BJ (cell line): ENCODE measurements around the gene ACTL8. TPM values are rescaled to one million over a fixed set of nuclear protein-coding genes. Genes with fewer than 3 reads are reported as not detected.

Source experiments
- CTCF ChIA-PET: fragments of 350-600 bp; formaldehyde crosslinking; extraction: SDS; loops from one replicate; lab custom pipeline; 2021; ENCODE audit warnings: antibody characterized with exemption, inconsistent platforms; lab: Yijun Ruan, JAX
- POLR2A ChIA-PET: fragments of 300-600 bp; sonication (Branson Sonifier 250); formaldehyde crosslinking; extraction: SDS; loops from one replicate; lab custom pipeline; 2021; ENCODE audit warnings: antibody characterized with exemption; lab: Charles Lee
- DNase-seq: peaks from one replicate; pipeline ENCODE4 v3.0.0-alpha.2; 2011; ENCODE audit warnings: low read depth
- H3K27me3 ChIP-seq: 2 replicates; pipeline ENCODE4 v1.6.0; 2011; ENCODE audit warnings: low read length; ENCODE audit not compliant: control insufficient read depth, insufficient read depth
- H3K36me3 ChIP-seq: 2 replicates; pipeline ENCODE4 v1.5.1; 2011; ENCODE audit warnings: low read length; ENCODE audit not compliant: control insufficient read depth, insufficient read depth
- H3K4me3 ChIP-seq: 2 replicates; pipeline ENCODE4 v1.5.1; 2011; ENCODE audit warnings: low read depth, mild to moderate bottlenecking, control low read depth, low read length
- polyA plus RNA-seq: library from polyadenylated mRNA; depleted of rRNA; stranded (reverse); fragments of >200 nt; gene quantifications from 2 replicates; pipeline ENCODE4 v1.2.3, GENCODE V29; 2011
- TF ChIP-seq, protein P1 (sequence below): IDR thresholded peaks from 2 replicates; pipeline ENCODE4 v1.5.1; 2011; ENCODE audit warnings: low read depth, mild to moderate bottlenecking, control low read depth, inconsistent platforms, low read length, moderate library complexity; ENCODE audit not compliant: insufficient read depth

The ACTL8 gene
- polyA plus RNA-seq, 1 experiment, result 0.07 TPM

- H3K27me3 ChIP-seq, result no peaks in the 10 kb centered on the region
- CTCF ChIA-PET, result interaction anchor here (0.7 kb wide), 1 partner anchor 11 kb away, joined by 3 read pairs; no protein-coding TSS in a partner anchor
- TF ChIP-seq, protein P1, sequence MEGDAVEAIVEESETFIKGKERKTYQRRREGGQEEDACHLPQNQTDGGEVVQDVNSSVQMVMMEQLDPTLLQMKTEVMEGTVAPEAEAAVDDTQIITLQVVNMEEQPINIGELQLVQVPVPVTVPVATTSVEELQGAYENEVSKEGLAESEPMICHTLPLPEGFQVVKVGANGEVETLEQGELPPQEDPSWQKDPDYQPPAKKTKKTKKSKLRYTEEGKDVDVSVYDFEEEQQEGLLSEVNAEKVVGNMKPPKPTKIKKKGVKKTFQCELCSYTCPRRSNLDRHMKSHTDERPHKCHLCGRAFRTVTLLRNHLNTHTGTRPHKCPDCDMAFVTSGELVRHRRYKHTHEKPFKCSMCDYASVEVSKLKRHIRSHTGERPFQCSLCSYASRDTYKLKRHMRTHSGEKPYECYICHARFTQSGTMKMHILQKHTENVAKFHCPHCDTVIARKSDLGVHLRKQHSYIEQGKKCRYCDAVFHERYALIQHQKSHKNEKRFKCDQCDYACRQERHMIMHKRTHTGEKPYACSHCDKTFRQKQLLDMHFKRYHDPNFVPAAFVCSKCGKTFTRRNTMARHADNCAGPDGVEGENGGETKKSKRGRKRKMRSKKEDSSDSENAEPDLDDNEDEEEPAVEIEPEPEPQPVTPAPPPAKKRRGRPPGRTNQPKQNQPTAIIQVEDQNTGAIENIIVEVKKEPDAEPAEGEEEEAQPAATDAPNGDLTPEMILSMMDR, result no peak
These were observed 14.1 kb upstream of the ACTL8 start for GRCh38 chr1:17741052-17741451.

GRCh38 chr1:17742583-17742982 is 12.6 kb upstream of the ACTL8 start:
- TF ChIP-seq, protein P1, result no peak
- Histone ChIP-seq H3K27me3 (no peaks in the 10 kb centered on the region), H3K36me3 (no peaks in the 10 kb centered on the region), H3K4me3 (no peak overlapping the region)
- POLR2A ChIA-PET, result no interaction called here
- no peak for DNase-seq
- CTCF ChIA-PET, result no interaction called here

More at GRCh38 chr1:17741052-17741451, 14.1 kb upstream of the ACTL8 start:
- Histone ChIP-seq H3K36me3 (no peaks in the 10 kb centered on the region), H3K4me3 (no peak overlapping the region)
- no peak for DNase-seq
- POLR2A ChIA-PET, result no interaction called here

DNA sequence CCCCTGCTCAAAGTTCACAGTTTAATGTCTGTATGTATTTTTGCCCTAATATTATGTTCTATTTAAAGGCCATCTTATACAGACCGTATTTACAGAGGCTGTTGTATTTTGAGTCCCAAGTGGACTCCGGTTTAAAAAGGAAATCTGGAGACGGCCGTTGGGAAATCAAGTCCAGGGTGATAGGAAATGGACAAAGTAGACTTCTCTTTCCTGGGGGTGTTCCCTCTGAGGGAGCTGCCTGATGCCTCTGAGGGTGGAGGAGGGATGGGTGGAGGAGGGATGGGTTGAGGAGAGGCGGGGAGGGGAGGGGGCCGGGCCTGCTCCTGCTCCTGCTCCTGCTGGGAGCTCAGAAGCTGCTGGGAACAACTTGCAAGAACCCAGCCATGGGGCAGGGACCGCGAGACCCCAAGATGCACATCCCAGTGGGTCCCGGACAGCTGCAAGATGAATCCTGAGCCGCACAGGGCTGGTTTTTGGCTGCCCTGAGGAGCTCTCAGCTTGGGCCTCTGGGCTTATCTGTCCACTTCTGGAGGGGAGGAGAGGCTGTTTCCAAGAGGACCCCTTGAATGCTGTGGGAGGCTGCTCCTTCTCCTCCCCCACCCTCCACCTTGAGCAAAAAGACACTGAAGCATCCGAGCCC is 12.0 kb upstream of the ACTL8 start:
- Histone ChIP-seq H3K36me3 (no peaks in the 10 kb centered on the region), H3K27me3 (no peaks in the 10 kb centered on the region), H3K4me3 (no peak overlapping the region)
- CTCF ChIA-PET, result interaction anchor here (1.1 kb wide), 1 partner anchor 14 kb away, joined by 3 read pairs; no protein-coding TSS in a partner anchor
- DNase-seq, result no peak
- TF ChIP-seq, protein P1, result no peak
- POLR2A ChIA-PET, result no interaction called here

- ChIA-PET CTCF (interaction anchor here (0.7 to 1.3 kb wide), 3 partner anchors 10 to 82 kb away, joined by 3 to 6 read pairs (median 3); no protein-coding TSS in a partner anchor), POLR2A (no interaction called here)
- no peaks in the 10 kb centered on the region for H3K27me3 ChIP-seq
- no peaks in the 10 kb centered on the region for H3K36me3 ChIP-seq
- H3K4me3 ChIP-seq, result no peak overlapping the region
- no peak for DNase-seq
- TF ChIP-seq, protein P1, result no peak
These were observed 11.2 kb upstream of the ACTL8 start for GRCh38 chr1:17743925-17744324.

GRCh38 chr1:17744666-17745478 is 10.3 kb upstream of the ACTL8 start:
- TF ChIP-seq, protein P1, result no peak
- Histone ChIP-seq H3K27me3 (no peaks in the 10 kb centered on the region), H3K4me3 (no peak overlapping the region), H3K36me3 (no peaks in the 10 kb centered on the region)
- CTCF ChIA-PET, result interaction anchor here (0.7 to 1.6 kb wide), 3 partner anchors 9 to 81 kb away, joined by 3 to 6 read pairs (median 3); no protein-coding TSS in a partner anchor
- DNase-seq, result no peak
- POLR2A ChIA-PET, result no interaction called here
